KMS-11 (cell line): ENCODE data around the gene U2AF2.

Experiments
- H2AFZ ChIP-seq: fragments of 200-600 bp; sonication (generic); 2 replicates; pipeline ENCODE4 v1.6.1; 2016; ENCODE audit warnings: antibody characterized with exemption, mixed run types, low read depth
- H3K27ac ChIP-seq: fragments of 200-600 bp; sonication (generic); 2 replicates; pipeline ENCODE4 v1.6.1; 2016; ENCODE audit warnings: mild to moderate bottlenecking, mixed run types
- H3K27me3 ChIP-seq: fragments of 200-600 bp; sonication (generic); 2 replicates; pipeline ENCODE4 v1.6.1; 2017; ENCODE audit warnings: mild to moderate bottlenecking, low read depth, mixed run types, moderate library complexity; ENCODE audit not compliant: insufficient read depth
- H3K36me3 ChIP-seq: fragments of 200-600 bp; sonication (generic); 2 replicates; pipeline ENCODE4 v1.6.1; 2017; ENCODE audit warnings: mild to moderate bottlenecking, mixed run types; ENCODE audit not compliant: insufficient read depth
- H3K4me1 ChIP-seq: fragments of 200-600 bp; sonication (generic); 2 replicates; pipeline ENCODE4 v1.6.1; 2016; ENCODE audit warnings: mild to moderate bottlenecking, low read depth, mixed run types; ENCODE audit not compliant: poor library complexity, severe bottlenecking
- H3K4me2 ChIP-seq: fragments of 200-600 bp; sonication (generic); 2 replicates; pipeline ENCODE4 v1.7.0; 2016; ENCODE audit warnings: mild to moderate bottlenecking, mixed run types
- H3K4me3 ChIP-seq: fragments of 200-600 bp; sonication (generic); IDR thresholded peaks from 2 replicates; pipeline ENCODE4 v1.6.1; 2017; ENCODE audit warnings: low read depth, low read length, mixed read lengths; ENCODE audit not compliant: insufficient read depth
- H3K79me2 ChIP-seq: fragments of 200-600 bp; sonication (generic); 2 replicates; pipeline ENCODE4 v1.6.1; 2016; ENCODE audit warnings: low read depth, mixed run types; ENCODE audit not compliant: insufficient read depth
- H3K9ac ChIP-seq: fragments of 200-600 bp; sonication (generic); 2 replicates; pipeline ENCODE4 v1.6.1; 2016; ENCODE audit warnings: mild to moderate bottlenecking, mixed run types
- H4K20me1 ChIP-seq: fragments of 200-600 bp; sonication (generic); 2 replicates; pipeline ENCODE4 v1.6.1; 2016; ENCODE audit warnings: mild to moderate bottlenecking, mixed run types; ENCODE audit not compliant: insufficient read depth
- TF ChIP-seq, protein P1 (sequence below): fragments of 200-600 bp; sonication (generic); conservative IDR thresholded peaks from 2 replicates; pipeline ENCODE4 v1.6.1; 2017; ENCODE audit warnings: low read depth, mild to moderate bottlenecking, antibody characterized with exemption, low read length, moderate library complexity, mixed read lengths

Gene U2AF2

DNA sequence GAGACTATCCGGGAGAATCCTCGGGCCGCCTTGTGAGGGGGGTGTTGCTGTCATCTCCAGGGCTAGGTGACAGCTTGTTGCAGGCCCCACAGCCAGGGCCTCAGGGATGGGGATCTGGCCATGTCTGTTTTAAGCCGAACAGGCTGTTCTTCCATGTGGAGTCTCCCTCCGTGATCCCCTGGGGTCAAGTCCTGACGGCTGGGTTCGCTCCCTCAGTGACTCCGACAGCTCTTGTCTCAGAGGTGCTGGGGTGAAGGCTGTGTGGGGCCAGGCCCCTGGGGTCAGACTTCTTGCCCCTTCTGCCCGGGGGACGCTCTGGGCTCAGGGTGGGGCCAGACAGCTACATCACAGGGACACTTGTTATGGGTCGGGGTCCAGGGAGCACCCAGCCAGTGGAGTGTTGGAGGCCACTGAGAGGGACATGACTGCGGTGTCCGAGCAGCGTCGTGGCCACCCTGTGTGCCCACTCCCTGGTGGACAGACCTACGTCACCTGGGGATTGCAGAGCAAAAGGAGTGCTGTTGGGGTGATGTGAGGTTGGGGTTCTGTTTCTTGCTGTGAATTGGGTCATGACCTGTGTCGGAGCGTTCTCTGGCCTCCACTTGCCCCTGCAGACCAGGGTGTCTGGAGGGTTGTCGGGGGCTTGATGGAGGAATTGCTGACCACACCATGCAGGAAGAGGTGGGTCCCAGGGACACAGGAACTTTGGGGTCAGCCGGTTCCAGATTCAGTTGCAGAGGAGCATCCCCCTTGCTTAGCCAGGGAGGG, 41.6 kb downstream of the U2AF2 start:
- Histone ChIP-seq H4K20me1 (no peaks in the 10 kb centered on the region), H3K27ac (no peak overlapping the region), H3K27me3 (no peaks in the 10 kb centered on the region), H3K4me3 (no peak overlapping the region), H3K4me2 (no peak overlapping the region), H3K79me2 (no peaks in the 10 kb centered on the region), H3K36me3 (no peaks in the 10 kb centered on the region), H3K4me1 (no peaks in the 10 kb centered on the region), H3K9ac (no peak overlapping the region), H2AFZ (no peak overlapping the region)
- TF ChIP-seq, protein P1, sequence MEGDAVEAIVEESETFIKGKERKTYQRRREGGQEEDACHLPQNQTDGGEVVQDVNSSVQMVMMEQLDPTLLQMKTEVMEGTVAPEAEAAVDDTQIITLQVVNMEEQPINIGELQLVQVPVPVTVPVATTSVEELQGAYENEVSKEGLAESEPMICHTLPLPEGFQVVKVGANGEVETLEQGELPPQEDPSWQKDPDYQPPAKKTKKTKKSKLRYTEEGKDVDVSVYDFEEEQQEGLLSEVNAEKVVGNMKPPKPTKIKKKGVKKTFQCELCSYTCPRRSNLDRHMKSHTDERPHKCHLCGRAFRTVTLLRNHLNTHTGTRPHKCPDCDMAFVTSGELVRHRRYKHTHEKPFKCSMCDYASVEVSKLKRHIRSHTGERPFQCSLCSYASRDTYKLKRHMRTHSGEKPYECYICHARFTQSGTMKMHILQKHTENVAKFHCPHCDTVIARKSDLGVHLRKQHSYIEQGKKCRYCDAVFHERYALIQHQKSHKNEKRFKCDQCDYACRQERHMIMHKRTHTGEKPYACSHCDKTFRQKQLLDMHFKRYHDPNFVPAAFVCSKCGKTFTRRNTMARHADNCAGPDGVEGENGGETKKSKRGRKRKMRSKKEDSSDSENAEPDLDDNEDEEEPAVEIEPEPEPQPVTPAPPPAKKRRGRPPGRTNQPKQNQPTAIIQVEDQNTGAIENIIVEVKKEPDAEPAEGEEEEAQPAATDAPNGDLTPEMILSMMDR = no peak

DNA sequence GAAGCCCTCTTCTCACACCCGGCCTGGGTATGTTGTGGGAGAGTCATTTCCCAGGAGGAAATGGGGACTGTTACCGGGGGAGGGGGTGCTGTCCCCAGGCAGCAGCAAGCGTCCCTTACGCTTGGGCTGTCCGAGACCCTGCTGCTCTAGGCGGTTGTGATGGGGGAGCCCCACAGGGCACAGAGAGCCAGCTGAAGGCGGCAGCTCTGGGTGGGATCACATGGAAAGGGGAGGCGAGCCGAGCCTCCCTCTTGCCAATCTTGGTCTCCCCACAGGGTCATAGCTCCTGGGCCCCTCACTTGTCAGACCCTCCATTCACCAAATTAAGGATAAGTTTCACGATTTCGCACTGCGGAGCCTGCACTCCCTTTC, 42.2 kb downstream of the U2AF2 start:
- Histone ChIP-seq H3K79me2 (no peaks in the 10 kb centered on the region), H3K4me1 (no peaks in the 10 kb centered on the region), H4K20me1 (no peaks in the 10 kb centered on the region), H3K27ac (no peak overlapping the region), H3K4me2 (no peak overlapping the region), H3K9ac (no peak overlapping the region), H3K27me3 (no peaks in the 10 kb centered on the region), H3K4me3 (no peak overlapping the region), H3K36me3 (no peaks in the 10 kb centered on the region), H2AFZ (no peak overlapping the region)
- TF ChIP-seq, protein P1 = no peak

DNA sequence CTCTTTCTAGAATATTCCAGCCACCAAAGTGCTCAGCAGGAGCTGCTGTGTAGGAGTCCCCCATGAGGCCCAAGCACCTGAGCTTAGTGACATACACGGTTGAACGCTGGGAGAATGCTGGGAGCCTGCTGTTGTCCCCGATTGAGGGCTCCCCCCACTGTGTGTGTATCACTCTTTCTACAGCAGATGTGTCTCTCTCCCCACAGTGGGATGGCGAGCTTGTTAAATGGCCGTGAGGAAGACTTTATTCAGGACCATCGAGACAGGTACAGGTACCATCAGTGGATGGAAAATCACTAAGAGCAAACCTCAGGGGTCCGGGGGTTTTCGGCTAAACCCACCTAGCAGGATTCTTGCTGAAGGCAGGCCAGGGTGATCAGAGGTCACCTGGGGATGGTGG, 42.9 kb downstream of the U2AF2 start:
- Histone ChIP-seq H3K79me2 (no peaks in the 10 kb centered on the region), H3K27me3 (no peaks in the 10 kb centered on the region), H2AFZ (no peak overlapping the region), H3K27ac (no peak overlapping the region), H3K36me3 (no peaks in the 10 kb centered on the region), H3K4me2 (no peak overlapping the region), H4K20me1 (no peaks in the 10 kb centered on the region), H3K9ac (no peak overlapping the region), H3K4me3 (no peak overlapping the region), H3K4me1 (no peaks in the 10 kb centered on the region)
- TF ChIP-seq, protein P1 = no peak

DNA sequence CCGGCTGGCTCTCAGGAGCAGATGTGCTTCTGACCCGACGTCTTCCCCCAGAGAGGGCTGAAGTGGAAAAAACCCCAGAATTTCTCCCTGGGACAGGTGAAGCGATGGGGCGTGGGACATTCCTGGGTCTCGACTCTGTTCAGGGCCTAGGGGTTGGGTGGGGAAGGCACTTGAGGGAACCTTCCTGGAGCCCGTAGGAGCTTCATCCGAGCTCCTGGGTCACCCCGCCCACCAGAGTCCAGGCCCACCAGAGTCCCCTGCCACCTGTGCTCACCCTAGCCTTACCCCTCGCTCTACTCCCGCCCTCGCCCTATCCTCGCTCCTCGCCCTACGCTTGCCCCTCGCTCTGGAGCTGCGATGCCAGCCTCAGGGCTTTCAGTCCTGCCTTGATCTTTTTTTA, 43.4 kb downstream of the U2AF2 start:
- no peak overlapping the region for H3K27ac ChIP-seq
- H2AFZ ChIP-seq = no peak overlapping the region
- H4K20me1 ChIP-seq = no peaks in the 10 kb centered on the region
- TF ChIP-seq, protein P1 = no peak
- no peak overlapping the region for H3K4me3 ChIP-seq
- H3K27me3 ChIP-seq = no peaks in the 10 kb centered on the region
- no peak overlapping the region for H3K9ac ChIP-seq
- no peaks in the 10 kb centered on the region for H3K79me2 ChIP-seq
- no peaks in the 10 kb centered on the region for H3K4me1 ChIP-seq
- no peaks in the 10 kb centered on the region for H3K36me3 ChIP-seq
- H3K4me2 ChIP-seq = no peak overlapping the region
